ENCODE results near the gene PLXDC1.
A peak's percentile ranks its signal among the peaks of the same experiment; 100 is the strongest.

Gene PLXDC1
- total RNA-seq, result 0.70 to 4.1 reads per million in 2 experiments

GRCh38 chr17:39151150-39151942, at the start of gene PLXDC1:
Gene PLXDC1 (minus strand): TSS chr17:39151637. CDS start chr17:39151437, 200 bp downstream.
- no peak for DNase-seq (ENCODE audit: low read depth)

- DNase-seq (ENCODE audit: low read depth), result no peak
Observed at GRCh38 chr17:39200957-39201510, 49.6 kb upstream of the PLXDC1 start.

GRCh38 chr17:39200070-39200879, 48.8 kb upstream of the PLXDC1 start, which contains the start of gene RPL19:
Gene RPL19 (plus strand): TSS chr17:39200283. CDS start chr17:39200345, 62 bp downstream.
- peak; percentile 68 for DNase-seq (ENCODE audit: low read depth)

GRCh38 chr17:39199820-39200069, 48.3 kb upstream of the PLXDC1 start:
- peak; percentile 79 for DNase-seq (ENCODE audit: low read depth)

GRCh38 chr17:39198186-39198566, 46.7 kb upstream of the PLXDC1 start:
- DNase-seq (ENCODE audit: low read depth), result no peak

- DNase-seq (ENCODE audit: low read depth), result peak; percentile 65
Observed at GRCh38 chr17:39197380-39198185, 46.1 kb upstream of the PLXDC1 start, which contains the start of gene CACNB1. Gene CACNB1 (minus strand): TSS chr17:39197669. CDS start chr17:39197495, 174 bp downstream.

- no peak for DNase-seq (ENCODE audit: low read depth)
Observed at GRCh38 chr17:39196808-39197291, 45.4 kb upstream of the PLXDC1 start.

GRCh38 chr17:39196241-39196807, 44.9 kb upstream of the PLXDC1 start:
- no peak for DNase-seq (ENCODE audit: low read depth)

GRCh38 chr17:39195568-39196160, 44.2 kb upstream of the PLXDC1 start:
- no peak for DNase-seq (ENCODE audit: low read depth)

GRCh38 chr17:39194985-39195524, 43.6 kb upstream of the PLXDC1 start:
- no peak for DNase-seq (ENCODE audit: low read depth)

GRCh38 chr17:39194089-39194984, 42.9 kb upstream of the PLXDC1 start:
- DNase-seq (ENCODE audit: low read depth), result no peak

- DNase-seq (ENCODE audit: low read depth), result no peak
Observed at GRCh38 chr17:39193346-39193745, 41.9 kb upstream of the PLXDC1 start.

- DNase-seq (ENCODE audit: low read depth), result no peak
Observed at GRCh38 chr17:39192901-39193300, 41.5 kb upstream of the PLXDC1 start.

- DNase-seq (ENCODE audit: low read depth), result no peak
Observed at GRCh38 chr17:39191750-39192510, 40.5 kb upstream of the PLXDC1 start.

- no peak for DNase-seq (ENCODE audit: low read depth)
Observed at GRCh38 chr17:39187152-39187830, 35.9 kb upstream of the PLXDC1 start.

- no peak for DNase-seq (ENCODE audit: low read depth)
Observed at GRCh38 chr17:39186481-39187002, 35.1 kb upstream of the PLXDC1 start.

GRCh38 chr17:39183720-39184119, 32.3 kb upstream of the PLXDC1 start:
- DNase-seq (ENCODE audit: low read depth), result no peak

GRCh38 chr17:39183045-39183444, 31.6 kb upstream of the PLXDC1 start:
- no peak for DNase-seq (ENCODE audit: low read depth)
